Fibroblast of the aortic adventitia (primary cell): Measurements from ENCODE around the gene POU6F2. TPM values are rescaled to one million over a fixed set of nuclear protein-coding genes. Genes with fewer than 3 reads are reported as not detected.
A peak's percentile ranks its signal among the peaks of the same experiment; 100 is the strongest.

Experiments used
- DNase-seq: peaks from one replicate; pipeline ENCODE4 v3.0.0-alpha.2; 2010; ENCODE audit warnings: low read depth
- H3K4me3 ChIP-seq: 2 replicates; pipeline ENCODE4 v1.5.1; 2011; ENCODE audit warnings: low read depth, mild to moderate bottlenecking, control low read depth, low read length, moderate library complexity
- total RNA-seq: library from RNA; depleted of rRNA; stranded (reverse); fragments of >200 nt; gene quantifications from 2 replicates; pipeline ENCODE4 v1.2.3, GENCODE V29; 2012; ENCODE audit warnings: low replicate concordance
- TF ChIP-seq, protein P1 (sequence below): IDR thresholded peaks from 2 replicates; pipeline ENCODE4 v1.5.1; 2011; ENCODE audit warnings: mild to moderate bottlenecking, low read length, control low read depth, inconsistent platforms; ENCODE audit not compliant: insufficient read depth

Gene POU6F2, protein sequence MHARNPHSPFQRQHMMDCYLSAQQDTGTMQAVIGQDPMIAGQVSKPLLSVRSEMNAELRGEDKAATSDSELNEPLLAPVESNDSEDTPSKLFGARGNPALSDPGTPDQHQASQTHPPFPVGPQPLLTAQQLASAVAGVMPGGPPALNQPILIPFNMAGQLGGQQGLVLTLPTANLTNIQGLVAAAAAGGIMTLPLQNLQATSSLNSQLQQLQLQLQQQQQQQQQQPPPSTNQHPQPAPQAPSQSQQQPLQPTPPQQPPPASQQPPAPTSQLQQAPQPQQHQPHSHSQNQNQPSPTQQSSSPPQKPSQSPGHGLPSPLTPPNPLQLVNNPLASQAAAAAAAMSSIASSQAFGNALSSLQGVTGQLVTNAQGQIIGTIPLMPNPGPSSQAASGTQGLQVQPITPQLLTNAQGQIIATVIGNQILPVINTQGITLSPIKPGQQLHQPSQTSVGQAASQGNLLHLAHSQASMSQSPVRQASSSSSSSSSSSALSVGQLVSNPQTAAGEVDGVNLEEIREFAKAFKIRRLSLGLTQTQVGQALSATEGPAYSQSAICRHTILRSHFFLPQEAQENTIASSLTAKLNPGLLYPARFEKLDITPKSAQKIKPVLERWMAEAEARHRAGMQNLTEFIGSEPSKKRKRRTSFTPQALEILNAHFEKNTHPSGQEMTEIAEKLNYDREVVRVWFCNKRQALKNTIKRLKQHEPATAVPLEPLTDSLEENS
- not detected in 2 replicates for total RNA-seq

DNA sequence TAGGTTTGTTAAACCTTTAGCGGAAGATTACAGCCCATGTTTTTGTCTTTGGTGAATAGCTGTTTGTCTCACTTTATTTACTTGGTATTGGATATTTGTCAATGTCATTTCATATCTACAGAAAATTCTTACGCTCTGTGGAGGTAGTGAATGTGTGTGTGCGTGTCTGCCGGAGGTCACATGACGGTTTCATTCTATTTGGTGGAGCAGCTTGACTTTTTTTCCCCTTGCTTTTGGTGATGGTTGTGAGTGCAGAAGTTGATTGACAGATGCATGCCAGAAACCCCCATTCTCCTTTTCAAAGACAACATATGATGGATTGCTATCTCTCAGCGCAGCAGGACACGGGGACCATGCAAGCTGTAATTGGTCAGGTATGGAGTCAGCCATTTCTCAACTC is at the start of gene POU6F2:
Gene POU6F2, plus strand, starts transcription at position 225 of the 400 bp plus-strand sequence. Its CDS starts 45 bp downstream, at position 270.
- H3K4me3 ChIP-seq, result no peak within 1 kb of the TSS
- TF ChIP-seq, protein P1, sequence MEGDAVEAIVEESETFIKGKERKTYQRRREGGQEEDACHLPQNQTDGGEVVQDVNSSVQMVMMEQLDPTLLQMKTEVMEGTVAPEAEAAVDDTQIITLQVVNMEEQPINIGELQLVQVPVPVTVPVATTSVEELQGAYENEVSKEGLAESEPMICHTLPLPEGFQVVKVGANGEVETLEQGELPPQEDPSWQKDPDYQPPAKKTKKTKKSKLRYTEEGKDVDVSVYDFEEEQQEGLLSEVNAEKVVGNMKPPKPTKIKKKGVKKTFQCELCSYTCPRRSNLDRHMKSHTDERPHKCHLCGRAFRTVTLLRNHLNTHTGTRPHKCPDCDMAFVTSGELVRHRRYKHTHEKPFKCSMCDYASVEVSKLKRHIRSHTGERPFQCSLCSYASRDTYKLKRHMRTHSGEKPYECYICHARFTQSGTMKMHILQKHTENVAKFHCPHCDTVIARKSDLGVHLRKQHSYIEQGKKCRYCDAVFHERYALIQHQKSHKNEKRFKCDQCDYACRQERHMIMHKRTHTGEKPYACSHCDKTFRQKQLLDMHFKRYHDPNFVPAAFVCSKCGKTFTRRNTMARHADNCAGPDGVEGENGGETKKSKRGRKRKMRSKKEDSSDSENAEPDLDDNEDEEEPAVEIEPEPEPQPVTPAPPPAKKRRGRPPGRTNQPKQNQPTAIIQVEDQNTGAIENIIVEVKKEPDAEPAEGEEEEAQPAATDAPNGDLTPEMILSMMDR, result no peak
- no peak for DNase-seq

DNA sequence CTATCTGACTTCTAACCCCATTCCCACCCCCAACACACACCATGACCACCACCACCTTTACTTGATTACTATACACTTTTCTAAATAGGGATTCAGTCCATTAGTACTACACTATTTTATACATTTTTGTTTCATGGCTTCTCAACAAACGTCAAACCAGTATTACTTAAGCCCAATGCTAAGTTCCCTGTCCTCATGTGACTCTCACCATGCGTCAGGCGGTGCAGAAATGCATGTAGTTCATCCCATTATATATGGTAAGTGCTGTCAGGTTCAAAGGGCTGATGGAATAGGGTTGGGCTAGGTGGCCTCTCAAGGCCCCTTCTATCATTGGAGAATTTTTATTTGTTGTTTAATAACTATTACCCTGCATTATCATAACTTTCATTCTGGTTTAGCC is 49.2 kb upstream of the POU6F2 start:
- no peak overlapping the region for H3K4me3 ChIP-seq
- DNase-seq, result no peak
- TF ChIP-seq, protein P1, result no peak

DNA sequence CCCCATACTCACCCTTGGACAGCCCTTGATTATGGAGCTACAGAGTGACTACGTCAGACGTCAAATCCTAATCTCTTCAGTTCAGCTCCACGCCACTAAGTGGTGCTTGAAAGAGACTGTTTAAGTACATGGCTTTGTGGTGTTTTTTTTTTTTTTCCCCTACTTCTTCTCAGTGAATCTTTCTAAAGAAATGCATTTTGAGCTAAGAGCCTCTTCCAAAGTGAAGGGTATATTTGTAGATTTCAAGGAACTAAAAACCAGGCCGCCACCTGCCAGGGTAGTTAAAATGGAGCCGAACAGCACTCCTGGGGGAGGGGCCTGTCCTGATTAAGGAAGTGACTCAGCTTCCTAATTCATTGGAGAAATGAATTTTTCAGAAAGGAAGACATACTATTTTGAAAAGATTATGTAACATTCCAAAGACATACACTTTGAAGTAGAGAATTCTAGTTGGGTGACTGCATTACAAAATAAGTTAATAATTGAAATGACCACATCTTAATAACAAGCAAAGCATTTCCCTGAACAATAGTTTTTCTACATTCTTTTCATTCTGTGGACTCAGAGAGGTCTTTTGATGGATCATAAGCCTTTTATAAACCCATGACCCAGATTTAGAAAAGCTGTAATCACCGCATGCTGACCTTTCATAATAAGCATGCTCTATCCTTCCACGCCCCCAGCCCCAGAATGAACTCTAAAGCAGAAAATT is 48.1 kb upstream of the POU6F2 start:
- DNase-seq, result no peak
- H3K4me3 ChIP-seq, result no peak overlapping the region
- TF ChIP-seq, protein P1, result no peak

DNA sequence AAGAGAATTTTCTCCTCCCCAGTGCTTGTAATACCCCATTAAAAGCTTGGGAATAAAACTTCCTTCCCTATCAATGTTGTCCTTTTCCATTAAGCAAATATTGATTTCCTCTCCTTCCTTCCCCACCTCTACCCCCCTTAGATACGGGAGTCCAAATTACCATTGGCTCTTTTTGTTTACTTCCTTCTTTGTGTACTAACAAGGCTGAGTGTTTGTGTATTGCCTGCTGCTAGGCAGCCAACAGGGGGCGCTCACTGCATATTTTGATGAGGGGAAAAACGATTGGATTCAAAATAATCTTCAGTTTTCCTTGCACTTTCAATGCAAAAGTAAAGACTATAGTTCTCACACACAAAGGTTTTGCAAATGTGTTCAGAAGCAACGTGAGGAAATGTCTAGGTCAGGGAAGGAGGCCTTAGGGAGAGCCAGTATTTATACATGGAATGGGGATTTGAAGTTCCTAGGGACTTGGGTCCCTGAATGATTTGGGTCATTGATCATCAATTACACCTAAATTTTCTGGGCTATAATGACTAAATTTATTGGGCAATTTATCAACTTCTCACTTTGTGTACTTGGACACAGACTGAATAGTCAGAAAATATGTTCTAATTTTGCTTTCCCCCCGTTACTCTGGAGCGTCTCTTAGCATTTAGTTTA is 45.1 kb upstream of the POU6F2 start:
- TF ChIP-seq, protein P1, result peak; percentile 93
- H3K4me3 ChIP-seq, result no peak overlapping the region
- peak; percentile 55 for DNase-seq

DNA sequence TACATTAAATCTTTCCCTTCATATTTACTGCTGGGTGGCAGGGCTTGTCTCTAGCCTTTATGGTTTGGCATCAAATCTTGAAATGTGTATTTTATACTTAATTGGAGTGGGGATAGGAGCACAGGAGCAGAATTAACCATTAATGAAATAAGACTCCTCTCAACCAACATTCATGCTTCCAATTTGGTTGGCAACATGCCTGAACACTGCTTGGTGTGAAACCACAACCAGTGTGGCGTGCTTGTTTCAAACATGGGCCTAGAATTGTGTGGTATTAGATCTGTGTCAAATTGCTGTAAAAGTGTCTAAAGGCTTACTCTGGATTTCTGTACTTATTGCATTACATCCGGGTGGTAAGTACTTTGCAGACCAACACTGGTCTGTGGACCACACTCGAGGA is 43.7 kb upstream of the POU6F2 start:
- TF ChIP-seq, protein P1, result no peak
- H3K4me3 ChIP-seq, result no peak overlapping the region
- no peak for DNase-seq

DNA sequence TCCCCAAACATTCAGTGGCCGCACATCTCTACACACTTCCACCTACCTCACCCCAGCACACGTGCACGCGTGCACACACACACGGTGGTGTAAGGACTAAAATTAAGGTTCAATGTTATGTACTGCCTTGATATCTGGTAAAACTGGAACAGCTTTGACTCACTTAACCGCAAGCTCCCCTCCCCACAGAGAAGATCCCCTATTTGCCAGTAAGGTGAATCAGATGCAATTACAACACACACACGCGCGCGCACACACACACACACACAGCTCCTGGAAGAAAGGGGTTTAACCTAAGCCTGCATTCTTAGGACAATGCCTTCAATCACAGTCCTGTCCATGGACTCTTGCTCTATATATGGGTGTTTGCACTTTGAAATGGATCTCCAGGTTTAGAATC is 43.2 kb upstream of the POU6F2 start:
- no peak overlapping the region for H3K4me3 ChIP-seq
- no peak for DNase-seq
- TF ChIP-seq, protein P1, result no peak
